ENCODE measurements around the gene NDUFAF8.

GRCh38 chr17:81252987-81253329, 13.8 kb downstream of the NDUFAF8 start:
- TF ChIP-seq CTCF (IDR thresholded peaks at IDR 0.05; ENCODE audit: borderline replicate concordance, extremely low read depth, low read length, poor library complexity, severe bottlenecking) (no peak), EZH2 (IDR thresholded peaks at IDR 0.05; ENCODE audit: borderline replicate concordance, low read depth, low read length, severe bottlenecking) (no peak)

All from DND-41 (cell line).